Fibroblast of the aortic adventitia (primary cell): Measurements from ENCODE around the gene SCN3A. TPM values are rescaled to one million over a fixed set of nuclear protein-coding genes. Genes with fewer than 3 reads are reported as not detected.

Experiments used
- DNase-seq: peaks from one replicate; pipeline ENCODE4 v3.0.0-alpha.2; 2010; ENCODE audit warnings: low read depth
- H3K4me3 ChIP-seq: 2 replicates; pipeline ENCODE4 v1.5.1; 2011; ENCODE audit warnings: low read depth, mild to moderate bottlenecking, control low read depth, low read length, moderate library complexity
- total RNA-seq: library from RNA; depleted of rRNA; stranded (reverse); fragments of >200 nt; gene quantifications from 2 replicates; pipeline ENCODE4 v1.2.3, GENCODE V29; 2012; ENCODE audit warnings: low replicate concordance
- TF ChIP-seq, protein P1 (sequence below): IDR thresholded peaks from 2 replicates; pipeline ENCODE4 v1.5.1; 2011; ENCODE audit warnings: mild to moderate bottlenecking, low read length, control low read depth, inconsistent platforms; ENCODE audit not compliant: insufficient read depth

SCN3A gene
- total RNA-seq, 1 donor: 102 TPM

- TF ChIP-seq, protein P1, sequence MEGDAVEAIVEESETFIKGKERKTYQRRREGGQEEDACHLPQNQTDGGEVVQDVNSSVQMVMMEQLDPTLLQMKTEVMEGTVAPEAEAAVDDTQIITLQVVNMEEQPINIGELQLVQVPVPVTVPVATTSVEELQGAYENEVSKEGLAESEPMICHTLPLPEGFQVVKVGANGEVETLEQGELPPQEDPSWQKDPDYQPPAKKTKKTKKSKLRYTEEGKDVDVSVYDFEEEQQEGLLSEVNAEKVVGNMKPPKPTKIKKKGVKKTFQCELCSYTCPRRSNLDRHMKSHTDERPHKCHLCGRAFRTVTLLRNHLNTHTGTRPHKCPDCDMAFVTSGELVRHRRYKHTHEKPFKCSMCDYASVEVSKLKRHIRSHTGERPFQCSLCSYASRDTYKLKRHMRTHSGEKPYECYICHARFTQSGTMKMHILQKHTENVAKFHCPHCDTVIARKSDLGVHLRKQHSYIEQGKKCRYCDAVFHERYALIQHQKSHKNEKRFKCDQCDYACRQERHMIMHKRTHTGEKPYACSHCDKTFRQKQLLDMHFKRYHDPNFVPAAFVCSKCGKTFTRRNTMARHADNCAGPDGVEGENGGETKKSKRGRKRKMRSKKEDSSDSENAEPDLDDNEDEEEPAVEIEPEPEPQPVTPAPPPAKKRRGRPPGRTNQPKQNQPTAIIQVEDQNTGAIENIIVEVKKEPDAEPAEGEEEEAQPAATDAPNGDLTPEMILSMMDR: no peak
- no peak overlapping the region for H3K4me3 ChIP-seq
- no peak for DNase-seq
These were observed 97.9 kb downstream of the SCN3A start for GRCh38 chr2:165105926-165106325.

- TF ChIP-seq, protein P1: no peak
- H3K4me3 ChIP-seq: no peak overlapping the region
- DNase-seq: no peak
These were observed 115.6 kb downstream of the SCN3A start for GRCh38 chr2:165087933-165088901.

GRCh38 chr2:165086337-165086736 lies 117.5 kb downstream of the SCN3A start:
- no peak for DNase-seq
- no peak overlapping the region for H3K4me3 ChIP-seq
- TF ChIP-seq, protein P1: no peak

GRCh38 chr2:165083326-165083725 lies 120.5 kb downstream of the SCN3A start:
- H3K4me3 ChIP-seq: no peak overlapping the region
- no peak for DNase-seq
- TF ChIP-seq, protein P1: no peak

DNA sequence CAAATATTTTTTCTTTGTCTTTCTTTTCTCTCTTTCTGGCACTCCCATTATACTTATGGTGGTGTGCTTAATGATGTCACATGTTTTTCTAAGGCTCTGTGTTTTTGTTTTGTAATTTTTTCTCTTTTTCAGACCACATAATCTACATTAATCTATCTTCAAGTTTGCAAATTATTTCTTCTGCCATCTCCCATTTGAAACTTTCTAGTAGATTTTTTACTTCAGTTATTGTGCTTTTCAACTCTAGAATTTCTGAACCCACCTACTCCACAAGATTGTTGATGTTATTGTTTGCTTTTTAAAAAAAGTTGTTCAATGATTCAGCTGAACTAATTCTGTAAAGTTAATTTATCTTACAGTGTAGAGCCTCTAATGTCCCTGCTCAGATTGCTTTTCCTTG lies 121.4 kb downstream of the SCN3A start:
- no peak overlapping the region for H3K4me3 ChIP-seq
- DNase-seq: no peak
- TF ChIP-seq, protein P1: no peak

- DNase-seq: no peak
- TF ChIP-seq, protein P1: no peak
- no peak overlapping the region for H3K4me3 ChIP-seq
These were observed 122.6 kb downstream of the SCN3A start for GRCh38 chr2:165081276-165081675.
